ENCODE data around the gene HLA-A.
"Not testable (repeated sequence)": the region's sequence is repeated elsewhere in the genome, so short reads cannot be mapped to it uniquely, and the experiment has no call there.

Gene HLA-A

GRCh38 chr6:29963697-29964096 is 21.4 kb downstream of the HLA-A start:
- not testable (repeated sequence) for DNase-seq (ENCODE audit: low spot score)

- no peak for DNase-seq (ENCODE audit: low spot score)
Measured at GRCh38 chr6:29964518-29964886, 22.2 kb downstream of the HLA-A start.

GRCh38 chr6:29964887-29965562 is 22.7 kb downstream of the HLA-A start:
- peak; percentile 60 for DNase-seq (ENCODE audit: low spot score)

- DNase-seq (ENCODE audit: low spot score): no peak
Measured at GRCh38 chr6:29965563-29965872, 23.2 kb downstream of the HLA-A start.

GRCh38 chr6:29965873-29966601 is 23.7 kb downstream of the HLA-A start:
- no peak for DNase-seq (ENCODE audit: low spot score)

- DNase-seq (ENCODE audit: low spot score): no peak
Measured at GRCh38 chr6:29967379-29968010, 25.2 kb downstream of the HLA-A start.

- DNase-seq (ENCODE audit: low spot score): no peak
Measured at GRCh38 chr6:29968130-29968529, 25.8 kb downstream of the HLA-A start.

- no peak for DNase-seq (ENCODE audit: low spot score)
Measured at GRCh38 chr6:29968905-29969304, 26.6 kb downstream of the HLA-A start.

- no peak for DNase-seq (ENCODE audit: low spot score)
Measured at GRCh38 chr6:29970711-29971110, 28.4 kb downstream of the HLA-A start.

- no peak for DNase-seq (ENCODE audit: low spot score)
Measured at GRCh38 chr6:29974901-29975560, 32.7 kb downstream of the HLA-A start.

GRCh38 chr6:29975561-29975907 is 33.2 kb downstream of the HLA-A start:
- DNase-seq (ENCODE audit: low spot score): peak; percentile 40

GRCh38 chr6:29976253-29976587 is 33.9 kb downstream of the HLA-A start:
- DNase-seq (ENCODE audit: low spot score): no peak

- peak; percentile 56 for DNase-seq (ENCODE audit: low spot score)
Measured at GRCh38 chr6:29976588-29977424, 34.5 kb downstream of the HLA-A start.

- DNase-seq (ENCODE audit: low spot score): no peak
Measured at GRCh38 chr6:29977425-29977727, 35.0 kb downstream of the HLA-A start.

- not testable (repeated sequence) for DNase-seq (ENCODE audit: low spot score)
Measured at GRCh38 chr6:29980013-29980412, 37.7 kb downstream of the HLA-A start.

GRCh38 chr6:29980511-29980910 is 38.2 kb downstream of the HLA-A start:
- no peak for DNase-seq (ENCODE audit: low spot score)

- no peak for DNase-seq (ENCODE audit: low spot score)
Measured at GRCh38 chr6:29981211-29981812, 39.0 kb downstream of the HLA-A start.

GRCh38 chr6:29982097-29982496 is 39.8 kb downstream of the HLA-A start:
- no peak for DNase-seq (ENCODE audit: low spot score)

- no peak for DNase-seq (ENCODE audit: low spot score)
Measured at GRCh38 chr6:29984232-29984631, 41.9 kb downstream of the HLA-A start.

- DNase-seq (ENCODE audit: low spot score): no peak
Measured at GRCh38 chr6:29984992-29985391, 42.7 kb downstream of the HLA-A start.

GRCh38 chr6:29986179-29986781 is 43.9 kb downstream of the HLA-A start:
- DNase-seq (ENCODE audit: low spot score): no peak

GRCh38 chr6:29989211-29989610 is 46.9 kb downstream of the HLA-A start:
- DNase-seq (ENCODE audit: low spot score): no peak
